Stimulated activated CD8-positive, alpha-beta memory T cell treated with anti-CD3 and anti-CD28 coated beads, Interleukin-12 subunit alpha, Interleukin-12 subunit beta, amount 100 ng/mL, for 4 hours (primary cell): Measurements from ENCODE around the gene CADPS2.

Source experiments
- DNase-seq: peaks from one replicate; pipeline ENCODE4 v3.0.0-alpha.2; 2020; ENCODE audit warnings: low read depth

Gene CADPS2

DNA sequence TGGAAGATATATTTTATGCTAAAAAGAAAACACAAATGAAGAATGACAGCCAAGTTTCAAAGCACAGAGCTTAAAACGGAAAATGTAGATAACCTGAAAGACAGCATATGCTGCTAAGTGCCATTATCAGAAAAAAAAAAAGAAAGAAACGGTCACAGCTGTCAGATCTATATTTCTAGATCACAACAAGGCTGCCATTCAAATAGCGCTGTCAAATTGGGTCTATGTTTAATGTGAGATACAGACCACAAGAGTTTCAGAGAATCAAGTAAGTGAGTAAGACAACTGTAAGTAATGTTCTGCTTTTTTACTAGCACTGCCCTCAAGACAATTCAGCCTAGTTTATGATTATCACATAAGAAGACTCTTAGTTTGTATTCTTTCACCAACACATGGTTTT lies 117.4 kb downstream of the CADPS2 start:
- DNase-seq: no peak

DNA sequence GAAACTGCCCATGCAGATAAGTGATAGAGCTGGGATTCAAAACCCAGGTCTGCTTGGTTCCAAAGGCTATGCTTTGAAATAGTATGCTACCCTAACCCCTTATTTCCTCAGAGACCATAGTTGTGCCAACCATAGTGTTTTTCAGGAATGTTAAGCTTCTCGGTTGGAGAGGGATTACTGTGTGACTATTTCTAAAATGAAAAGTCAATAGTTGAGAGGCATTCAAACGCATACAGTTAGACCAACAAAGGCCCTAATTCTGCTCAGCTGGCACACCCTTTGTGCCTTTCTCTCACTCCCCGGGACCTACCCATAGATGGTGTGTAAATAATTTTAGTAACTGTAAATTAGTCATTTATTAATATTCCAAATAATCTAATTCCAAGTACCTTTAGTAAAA lies 118.9 kb downstream of the CADPS2 start:
- no peak for DNase-seq

DNA sequence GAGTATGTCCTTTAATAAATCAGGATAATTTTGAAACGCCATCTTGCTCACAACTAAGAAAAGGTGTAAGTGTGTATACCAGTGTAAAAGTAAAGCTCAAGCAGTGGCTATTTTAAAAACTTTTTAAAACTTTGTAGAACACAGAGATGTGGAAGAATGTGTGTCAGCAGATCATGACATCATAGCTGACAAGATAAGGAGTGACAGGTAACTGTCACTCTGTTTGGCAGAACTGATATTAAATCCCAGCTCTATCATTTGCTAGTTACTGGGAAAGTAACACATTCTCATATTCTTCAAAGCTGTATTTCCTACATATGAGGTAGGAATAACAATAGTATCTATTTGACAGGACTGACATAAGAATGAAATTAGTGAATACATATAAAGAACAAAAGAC lies 119.7 kb downstream of the CADPS2 start:
- no peak for DNase-seq

DNA sequence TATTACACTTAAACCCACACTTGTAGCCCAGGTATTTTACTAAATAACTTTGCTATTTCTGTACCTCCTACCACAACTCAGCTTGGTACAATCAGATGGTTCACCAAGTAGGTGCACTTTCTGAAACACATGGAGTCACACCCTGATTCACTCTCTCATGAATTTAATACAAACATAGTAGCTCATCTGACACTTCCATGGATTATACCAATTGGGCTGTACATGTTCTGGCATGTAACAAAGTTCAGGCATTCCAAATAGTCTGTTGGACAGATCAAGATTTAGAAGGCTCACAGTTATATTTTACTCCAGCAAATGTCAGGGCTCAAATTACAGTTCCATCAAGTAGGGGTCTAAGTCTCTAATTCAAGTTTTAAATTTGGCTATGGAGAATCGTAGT lies 121.4 kb downstream of the CADPS2 start:
- no peak for DNase-seq

DNA sequence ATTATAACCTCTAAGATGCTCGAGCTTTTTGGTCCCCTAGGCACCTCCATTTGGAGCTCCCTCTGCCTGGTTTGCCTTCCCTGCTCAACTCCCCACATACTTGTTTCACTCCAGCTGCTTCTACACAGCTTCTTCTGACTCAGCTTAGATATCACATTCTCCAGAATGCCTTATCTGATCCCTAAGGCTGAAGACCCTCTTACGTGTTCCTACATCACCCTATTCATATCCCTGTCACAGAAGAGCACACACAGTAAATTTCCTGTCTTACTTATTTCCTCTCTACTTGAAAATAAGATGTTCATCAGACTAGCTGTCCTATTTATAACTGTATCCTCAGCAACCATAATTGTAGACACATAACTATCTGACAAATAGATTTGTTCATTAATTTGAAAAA lies 122.2 kb downstream of the CADPS2 start:
- no peak for DNase-seq

DNA sequence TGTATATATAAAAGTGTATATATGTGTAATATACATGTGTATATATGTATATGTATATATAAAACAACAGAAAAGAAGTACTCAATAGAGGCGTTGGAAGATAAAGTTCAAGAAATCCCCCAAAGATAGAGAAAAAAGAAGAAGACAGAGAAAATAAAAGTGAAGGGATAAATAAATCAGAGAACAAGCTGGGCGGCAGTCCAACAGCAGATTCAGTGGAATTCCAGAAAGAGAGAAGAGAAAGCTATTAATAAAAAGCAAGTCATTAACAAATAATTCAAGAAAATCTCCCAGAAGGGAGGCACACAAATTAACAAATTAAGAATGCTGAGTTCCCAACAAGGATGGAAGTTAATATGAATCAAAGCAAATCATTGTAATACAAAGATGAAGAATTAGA lies 124.2 kb downstream of the CADPS2 start:
- DNase-seq: no peak

DNA sequence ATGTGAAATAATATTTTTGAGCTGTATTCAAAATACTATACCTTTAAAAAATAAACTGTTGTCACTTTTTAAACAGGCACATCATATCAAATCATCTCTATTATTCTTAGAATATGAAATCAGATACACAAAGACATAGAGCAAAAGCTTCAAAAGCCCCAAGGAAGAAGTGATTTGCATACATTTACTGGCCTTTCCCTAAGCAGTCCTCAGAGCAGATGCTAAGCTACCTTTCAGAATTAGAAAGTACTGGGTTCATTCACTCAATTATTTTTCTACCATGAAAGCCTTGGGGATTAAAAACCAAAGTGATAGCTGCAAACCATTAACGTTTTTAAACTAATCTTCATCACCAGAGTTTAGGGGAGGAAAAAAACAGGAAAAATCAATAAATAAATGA lies 127.8 kb downstream of the CADPS2 start:
- DNase-seq: no peak

DNA sequence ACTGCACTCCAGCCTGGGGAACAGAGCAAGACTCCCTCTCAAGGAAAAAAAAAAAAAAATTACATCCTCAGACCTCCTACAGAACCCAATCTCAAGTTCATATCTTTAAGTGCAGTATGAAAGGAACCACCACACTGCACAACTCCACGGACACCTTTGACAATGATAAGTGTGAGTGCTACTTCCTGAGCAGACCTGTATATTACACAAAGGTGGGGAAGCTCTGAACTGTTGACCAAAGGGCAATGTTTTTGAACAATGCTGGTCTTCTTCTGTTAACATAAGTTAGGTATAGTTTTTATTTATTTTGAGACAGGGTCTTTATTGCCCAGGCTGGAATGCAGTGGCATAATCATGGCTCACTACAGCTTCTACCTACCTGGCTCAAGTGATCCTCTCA lies 129.4 kb downstream of the CADPS2 start:
- no peak for DNase-seq

DNA sequence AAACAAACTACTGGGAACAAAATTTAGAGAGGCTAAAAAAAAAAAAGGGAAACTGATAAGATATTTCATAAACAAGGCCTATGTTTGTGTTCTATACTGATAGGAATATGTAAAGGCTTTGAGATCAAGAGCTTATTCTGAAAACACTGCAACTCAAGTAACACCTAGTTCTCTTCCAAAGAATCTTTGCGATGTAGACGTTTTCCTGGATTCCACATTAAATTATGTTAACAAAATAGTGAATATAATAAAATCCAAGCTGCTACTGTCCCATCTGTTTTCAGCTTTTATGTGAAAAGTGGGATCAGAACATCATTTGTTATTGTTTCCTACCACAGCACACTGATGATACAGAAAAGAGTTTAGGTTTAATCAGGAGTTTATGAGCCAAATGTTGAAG lies 130.6 kb downstream of the CADPS2 start:
- DNase-seq: no peak

DNA sequence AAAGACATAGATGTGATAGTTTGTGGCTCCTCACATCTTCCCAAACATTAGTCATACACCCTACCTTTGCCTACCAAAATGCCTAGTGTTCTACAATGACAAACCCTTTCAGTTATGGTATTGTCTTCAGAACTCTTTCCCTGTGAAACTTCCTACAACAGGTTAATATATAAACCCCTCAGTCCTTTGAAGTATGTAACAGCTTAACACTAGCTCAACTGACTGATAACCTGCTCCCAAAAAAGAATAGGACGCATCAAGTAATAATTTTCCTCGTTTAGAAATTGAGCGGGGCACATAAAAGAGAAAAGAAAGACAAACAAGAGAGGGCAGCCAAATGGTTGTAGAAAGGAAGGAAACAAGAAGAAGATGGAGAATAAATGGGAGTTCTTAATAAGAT lies 133.7 kb downstream of the CADPS2 start:
- DNase-seq: no peak

DNA sequence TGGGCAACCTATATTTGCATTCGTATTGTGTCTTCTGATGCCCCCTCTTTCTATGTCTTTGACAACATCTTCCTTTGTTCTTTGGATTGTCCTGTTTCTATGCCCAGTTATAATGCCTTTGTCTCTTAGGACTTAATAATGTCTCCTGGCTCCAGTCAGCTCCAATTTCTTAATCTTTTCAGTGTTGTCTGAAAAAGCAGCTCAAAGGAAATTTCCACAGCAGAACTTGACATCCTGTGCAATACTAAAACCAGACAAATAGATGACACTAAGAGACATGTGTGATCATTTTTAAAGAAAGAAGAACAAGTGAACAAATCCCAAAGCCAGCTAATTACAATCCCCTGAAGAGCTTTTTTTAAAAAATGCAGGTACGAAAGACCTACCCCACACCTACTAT lies 135.9 kb downstream of the CADPS2 start:
- DNase-seq: no peak

DNA sequence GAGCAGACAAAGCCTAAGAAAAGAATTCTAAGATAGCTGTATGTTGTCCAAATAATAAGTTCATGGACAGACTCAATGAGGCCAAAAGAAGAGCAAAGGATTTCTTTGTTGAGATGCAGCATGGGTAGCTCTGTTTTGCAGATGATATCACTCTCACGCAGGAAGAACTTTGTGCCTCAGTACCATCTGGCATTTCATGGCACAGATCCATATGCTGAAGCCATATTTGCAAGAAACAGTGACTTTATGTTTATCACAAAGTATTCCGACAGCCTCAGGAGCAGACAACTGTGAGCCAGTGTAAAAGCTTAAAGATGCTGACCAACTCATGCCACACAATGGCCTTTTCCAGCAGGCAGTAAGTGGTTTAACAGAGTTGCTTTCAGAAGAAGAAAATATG lies 138.1 kb downstream of the CADPS2 start:
- no peak for DNase-seq

DNA sequence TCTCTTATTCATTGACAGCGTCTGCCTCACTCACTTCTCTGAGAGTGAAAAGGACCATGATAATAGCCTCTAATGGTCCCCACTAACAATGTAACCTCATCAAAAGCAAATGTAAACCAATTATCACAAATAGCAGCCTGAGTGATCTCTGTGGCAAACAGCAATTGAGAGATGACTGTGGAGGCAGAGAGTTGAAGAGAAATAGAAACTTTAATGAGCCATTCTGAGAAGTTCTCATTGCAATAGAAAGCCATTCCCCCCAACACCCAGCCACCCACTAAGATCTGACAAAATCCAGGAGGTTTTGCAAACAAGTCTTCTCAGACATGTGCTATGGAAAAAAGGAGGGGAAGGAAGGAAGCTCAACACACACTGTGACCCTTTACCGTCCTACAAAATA lies 139.3 kb downstream of the CADPS2 start:
- no peak for DNase-seq

DNA sequence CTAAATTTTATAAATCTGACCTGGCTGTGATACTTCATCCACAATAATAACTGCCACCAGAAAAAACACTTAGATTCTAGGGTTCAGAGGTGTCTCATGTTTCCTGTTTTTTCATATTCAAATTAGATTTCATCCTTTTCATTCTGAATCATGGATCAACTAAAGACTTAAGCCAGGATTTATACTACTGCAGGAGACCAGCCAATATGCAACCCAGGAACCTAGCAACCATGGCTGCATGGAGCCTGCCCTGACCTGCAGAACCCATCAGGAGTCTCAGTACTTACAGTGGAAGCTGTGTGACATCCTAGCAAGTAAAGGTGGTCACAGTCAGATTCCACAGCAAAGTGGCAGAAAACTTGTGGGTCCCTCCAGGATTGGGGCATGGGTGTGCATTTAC lies 143.0 kb downstream of the CADPS2 start:
- DNase-seq: no peak

DNA sequence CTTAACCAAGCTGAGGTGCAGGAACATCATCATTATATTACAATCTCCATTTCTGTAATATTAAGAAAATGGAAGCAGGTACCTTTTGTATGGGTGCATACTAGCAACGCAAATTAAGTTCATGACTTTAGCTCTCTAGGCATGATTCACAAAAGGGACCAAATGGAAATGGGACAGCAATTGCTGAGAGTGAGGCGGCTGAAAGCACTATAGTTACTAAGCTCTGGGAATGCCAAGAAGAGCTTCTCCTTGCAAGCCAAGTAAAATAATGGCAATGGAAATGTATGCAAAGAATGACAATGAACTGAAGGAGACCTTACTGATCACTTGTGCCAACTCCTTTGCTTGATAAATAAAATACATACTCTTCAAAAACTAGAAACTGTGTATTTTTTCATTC lies 147.3 kb downstream of the CADPS2 start:
- DNase-seq: no peak

DNA sequence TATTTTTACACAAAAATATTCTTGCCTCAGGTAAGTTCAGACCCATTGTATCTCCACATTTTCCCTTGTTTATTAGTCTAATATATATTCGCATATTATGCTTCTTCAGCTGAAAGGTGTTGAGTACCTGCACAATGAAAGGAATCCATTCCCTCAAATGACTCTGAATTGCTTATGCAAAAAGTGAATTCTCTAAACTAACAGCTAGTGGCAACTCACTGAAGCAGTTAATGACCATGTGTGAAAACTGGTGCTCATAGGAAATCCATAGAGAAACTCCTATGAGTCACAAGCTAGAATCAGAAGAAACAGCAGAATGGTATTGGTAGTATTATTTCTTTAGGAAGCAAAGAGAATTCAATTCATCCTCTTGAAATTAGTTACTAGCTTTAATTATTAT lies 150.1 kb downstream of the CADPS2 start:
- no peak for DNase-seq

DNA sequence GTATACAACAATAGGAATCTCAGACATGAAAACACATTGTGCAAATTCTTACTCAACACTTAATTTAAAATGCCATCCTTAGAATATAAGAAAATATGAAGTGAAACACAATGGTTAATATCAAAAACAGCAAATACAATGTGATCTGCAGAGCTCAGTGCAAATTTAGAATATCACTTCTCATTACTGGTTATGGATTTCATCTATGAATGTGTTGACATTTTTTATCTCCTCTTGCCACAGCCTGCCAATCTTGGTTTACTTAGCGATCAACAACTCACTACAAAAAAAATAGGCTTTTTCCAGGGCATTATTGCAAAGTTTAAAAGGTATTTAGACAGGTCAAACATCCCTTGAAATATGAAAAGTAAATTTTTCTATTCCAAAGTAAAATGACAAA lies 158.5 kb downstream of the CADPS2 start:
- DNase-seq: no peak

DNA sequence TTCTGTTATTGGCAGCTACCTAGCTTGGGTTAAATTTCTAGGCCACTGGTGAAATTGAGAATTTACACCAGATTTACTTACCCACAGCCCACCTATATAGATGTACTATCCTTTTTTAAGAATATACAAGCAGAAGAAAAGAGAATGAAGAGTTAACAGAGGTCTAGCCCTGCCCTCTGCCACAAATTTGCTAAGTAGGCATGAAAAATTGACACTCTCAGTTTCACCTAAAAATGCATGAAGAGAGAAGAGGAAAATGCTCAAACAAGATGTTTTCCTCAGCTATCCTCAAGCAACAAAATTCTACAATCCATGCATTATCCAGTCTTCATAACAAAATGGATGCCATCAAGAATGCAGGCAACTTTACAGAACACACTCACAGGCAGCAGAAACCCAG lies 158.9 kb downstream of the CADPS2 start:
- no peak for DNase-seq

DNA sequence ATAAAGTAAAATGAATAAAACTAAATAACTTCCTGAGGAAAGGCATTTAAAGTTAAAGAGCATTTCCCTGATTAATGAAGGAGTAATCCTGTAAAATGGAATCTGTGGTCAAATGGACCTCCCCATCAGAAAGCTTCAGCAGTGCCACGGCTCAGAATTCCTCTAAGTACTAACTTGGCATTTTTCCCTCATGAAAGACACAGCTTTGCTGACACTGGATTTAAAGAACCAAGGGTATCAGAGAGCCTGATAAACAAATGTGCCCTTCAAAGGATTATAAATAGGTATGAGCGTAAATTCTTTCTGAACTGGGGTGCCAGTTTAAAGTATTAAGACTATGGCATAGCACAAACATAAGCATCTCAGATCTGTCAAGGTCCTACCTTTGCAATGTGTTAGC lies 159.4 kb downstream of the CADPS2 start:
- no peak for DNase-seq

DNA sequence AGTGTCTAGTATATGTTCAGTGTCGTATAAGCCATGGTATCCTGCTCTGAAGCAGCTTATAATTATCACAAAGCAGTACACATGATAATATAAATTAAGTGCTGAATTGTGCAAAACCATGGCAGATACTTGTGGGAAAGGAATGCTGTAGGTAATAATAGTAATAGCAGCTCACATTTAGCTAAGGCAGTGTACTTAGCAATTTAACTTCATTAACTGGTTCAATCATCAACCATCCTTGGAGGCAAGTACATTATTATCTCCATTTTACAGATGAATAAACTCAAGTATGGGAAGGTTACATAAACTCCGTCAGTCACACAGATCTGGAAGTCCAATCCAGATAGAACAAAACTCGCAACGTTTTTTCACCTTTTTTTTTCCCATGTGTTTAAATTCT lies 161.9 kb downstream of the CADPS2 start:
- no peak for DNase-seq

DNA sequence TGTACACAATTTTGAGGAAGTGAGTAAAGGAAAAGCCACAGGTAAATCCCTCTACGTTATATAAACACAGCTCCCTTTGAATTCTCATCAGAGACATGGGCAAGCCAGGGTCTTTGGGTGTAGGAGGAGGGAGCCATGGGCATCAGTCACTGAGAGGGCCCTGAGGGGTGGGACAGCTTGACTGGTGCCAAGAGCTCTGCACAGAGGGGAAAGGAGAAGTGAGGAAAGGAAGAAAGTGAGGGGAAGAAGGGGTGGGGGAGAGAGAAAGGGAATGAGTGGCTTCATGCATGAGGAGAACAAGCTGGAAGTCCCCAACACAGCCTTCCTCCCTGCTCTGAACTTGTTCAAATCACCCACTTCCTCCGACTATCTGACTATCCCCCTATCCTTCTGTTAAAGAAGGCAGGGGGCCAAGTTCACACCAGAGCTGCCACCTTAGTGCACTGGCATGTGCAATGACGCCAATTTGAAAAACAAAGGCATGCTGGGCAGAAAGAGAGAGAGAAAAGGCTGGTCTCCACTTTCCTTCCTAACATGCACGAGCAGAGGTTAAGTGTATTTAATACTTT lies 167.2 kb downstream of the CADPS2 start:
- DNase-seq: no peak

DNA sequence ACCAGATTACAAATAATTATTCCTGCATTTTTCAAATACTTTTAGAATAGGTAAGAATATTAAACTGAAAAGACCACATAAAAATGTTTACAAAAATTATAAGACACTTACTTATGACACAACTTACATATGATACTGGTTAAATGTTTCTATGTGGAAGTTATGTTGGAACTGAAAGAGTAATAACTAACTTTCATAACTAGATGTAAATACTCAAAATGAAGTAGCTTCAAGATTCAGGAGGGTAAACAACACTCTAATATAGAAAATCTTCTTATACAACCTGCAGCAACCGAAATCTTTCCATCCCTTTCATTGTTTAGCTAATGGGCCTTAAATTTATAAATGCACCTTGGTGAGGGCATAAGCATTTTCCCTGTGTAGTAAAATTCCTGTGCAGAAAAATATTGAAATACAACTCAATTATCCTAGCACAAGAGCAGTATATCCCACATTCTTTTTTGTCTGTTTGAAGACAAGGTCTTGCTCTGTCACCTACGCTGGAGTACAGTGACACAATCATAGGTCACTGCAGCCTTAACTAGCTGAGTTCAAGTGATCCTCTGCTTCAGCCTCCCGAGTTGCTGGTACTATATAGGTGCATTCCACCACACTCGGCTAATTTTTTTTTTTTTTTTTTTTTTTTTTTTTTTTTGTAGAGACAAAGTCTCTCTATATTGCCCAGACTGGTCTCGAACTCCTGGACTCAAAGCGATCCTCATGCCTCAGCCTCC lies 168.7 kb downstream of the CADPS2 start:
- DNase-seq: no peak

DNA sequence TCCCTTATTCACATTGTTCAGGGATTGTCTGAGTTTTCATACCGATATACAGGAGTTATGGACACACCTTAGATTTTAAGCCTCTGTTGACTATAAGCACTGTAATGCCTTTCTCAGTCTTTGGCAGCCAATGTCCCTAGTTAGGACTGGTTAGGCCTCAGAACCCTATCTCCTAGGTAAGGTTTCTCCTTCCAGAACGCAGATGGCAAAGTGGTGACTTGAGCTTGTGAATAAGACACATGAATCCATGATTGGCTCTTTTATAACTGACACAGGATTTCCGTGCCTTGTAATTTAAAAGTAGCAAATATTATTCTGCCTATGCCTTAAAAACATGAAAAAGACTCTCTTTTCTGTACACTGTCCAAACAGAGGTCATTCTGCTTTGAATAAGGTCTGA lies 171.1 kb downstream of the CADPS2 start:
- DNase-seq: no peak

DNA sequence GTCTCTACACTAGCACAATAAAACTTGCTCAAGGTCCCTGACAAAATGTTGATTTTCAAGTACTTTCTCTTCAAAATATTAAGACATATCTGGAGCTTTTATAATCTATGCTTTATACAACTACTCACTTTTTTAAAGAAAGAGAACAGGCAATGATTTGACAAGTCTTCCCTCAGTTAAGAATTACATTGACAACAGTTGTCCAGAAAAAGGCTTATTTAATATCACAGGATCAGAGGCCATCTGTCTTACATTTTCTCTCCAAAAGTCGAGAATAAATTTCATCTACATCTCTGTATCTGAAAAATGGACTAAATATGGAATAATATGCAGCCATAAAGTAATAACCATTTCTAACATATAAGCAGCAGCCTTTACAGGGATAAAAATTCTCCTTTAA lies 175.3 kb downstream of the CADPS2 start:
- no peak for DNase-seq
